Tibial artery (tissue), 4 donors: ENCODE data around the gene ADAMTS7.
"Not testable (repeated sequence)": the region's sequence is repeated elsewhere in the genome, so short reads cannot be mapped to it uniquely, and the experiment has no call there.

Experiments
- DNase-seq, 2 donors: peaks; one replicate each; pipeline ENCODE4 v3.0.0-alpha.2; 2019
- H3K27ac ChIP-seq, 2 donors: fragments of 200-600 bp; sonication (generic) in 1 of 2; 1 replicate in 1 of 2; 2 replicates in 1 of 2; pipeline ENCODE4 v1.5.1; 2018 to 2019; ENCODE audit warnings: mild to moderate bottlenecking in 1 of 2
- H3K27me3 ChIP-seq, 2 donors: fragments of 200-600 bp; sonication (generic) in 1 of 2; one replicate each; pipeline versions ENCODE4 v1.5.1 to v1.6.0; 2016 to 2019
- H3K36me3 ChIP-seq, 3 donors: fragments of 200-600 bp; sonication (generic) in 2 of 3; one replicate each; pipeline ENCODE4 v1.5.1; 2016 to 2019; ENCODE audit warnings: mild to moderate bottlenecking in 2 of 3
- H3K4me1 ChIP-seq, 4 donors: fragments of 200-600 bp; sonication (generic) in 2 of 4; 1 replicate in 3 of 4; 2 replicates in 1 of 4; pipeline ENCODE4 v1.5.1; 2016 to 2019
- H3K4me3 ChIP-seq, 2 donors: fragments of 200-600 bp; sonication (generic) in 1 of 2; 1 replicate in 1 of 2; 2 replicates in 1 of 2; pipeline ENCODE4 v1.5.1; 2018 to 2019; ENCODE audit warnings: mild to moderate bottlenecking in 2 of 2
- H3K9me3 ChIP-seq, 3 donors: fragments of 200-600 bp; sonication (generic) in 1 of 3; one replicate each; pipeline ENCODE4 v1.5.1; 2016 to 2019
- CTCF ChIP-seq, 2 experiments: fragments of 200-600 bp in 1 of 2; fragments of 450-650 bp in 1 of 2; IDR thresholded peaks; one replicate each; pipeline ENCODE4 v1.5.1; 2017 to 2019; ENCODE audit warnings: antibody characterized with exemption in 2 of 2, mild to moderate bottlenecking in 1 of 2, moderate library complexity in 1 of 2
- intact Hi-C: fragments of 100-400 bp; cut with DNase I; formaldehyde crosslinking; loops from one replicate; pipeline ENCODE4 v1.15.0; 2023; ENCODE audit warnings: low total_unique reads

ADAMTS7 gene

GRCh38 chr15:78841376-78841706, 30.1 kb upstream of the ADAMTS7 start:
- no peaks in the 10 kb centered on the region for H3K9me3 ChIP-seq
- H3K4me3 ChIP-seq = no peak overlapping the region
- no peaks in the 10 kb centered on the region for H3K27me3 ChIP-seq
- peak overlapping the region; percentile 52 to 57 for H3K27ac ChIP-seq
- peaks cover 0 to 37% (median 16%) of the 10 kb centered on the region in 4 donors for H3K4me1 ChIP-seq
- no peaks in the 10 kb centered on the region for H3K36me3 ChIP-seq
- TF ChIP-seq CTCF (IDR thresholded peaks at IDR 0.05) = no peak
- no peak for DNase-seq
- intact Hi-C loops = no loop called here

GRCh38 chr15:78840661-78841375, 29.6 kb upstream of the ADAMTS7 start:
- no peaks in the 10 kb centered on the region for H3K36me3 ChIP-seq
- DNase-seq = peak; percentile 46 to 76
- no peaks in the 10 kb centered on the region for H3K9me3 ChIP-seq
- no peak for TF ChIP-seq CTCF (IDR thresholded peaks at IDR 0.05)
- no peaks in the 10 kb centered on the region for H3K27me3 ChIP-seq
- H3K4me1 ChIP-seq = peaks cover 0 to 37% (median 16%) of the 10 kb centered on the region in 4 donors
- intact Hi-C loops = no loop called here
- peak overlapping the region; percentile 52 to 57 for H3K27ac ChIP-seq
- no peak overlapping the region for H3K4me3 ChIP-seq

GRCh38 chr15:78839151-78839550, 27.9 kb upstream of the ADAMTS7 start:
- intact Hi-C loops = not testable (repeated sequence)

GRCh38 chr15:78838489-78838888, 27.2 kb upstream of the ADAMTS7 start:
- Histone ChIP-seq H3K9me3 (no peaks in the 10 kb centered on the region), H3K4me3 (no peak overlapping the region)

More at GRCh38 chr15:78839151-78839550, 27.9 kb upstream of the ADAMTS7 start:
- not testable (repeated sequence) for H3K36me3 ChIP-seq, H3K27me3 ChIP-seq, DNase-seq, H3K27ac ChIP-seq, H3K9me3 ChIP-seq, H3K4me3 ChIP-seq
- H3K4me1 ChIP-seq = peaks cover 0 to 37% (median 16%) of the 10 kb centered on the region in 4 donors

GRCh38 chr15:78837543-78837942, 26.3 kb upstream of the ADAMTS7 start:
- peaks cover 0 to 37% (median 16%) of the 10 kb centered on the region in 4 donors for H3K4me1 ChIP-seq
- no peak for TF ChIP-seq CTCF (IDR thresholded peaks at IDR 0.05)
- intact Hi-C loops = no loop called here
- no peak overlapping the region for H3K4me3 ChIP-seq
- H3K9me3 ChIP-seq = no peaks in the 10 kb centered on the region
- H3K27ac ChIP-seq = no peak overlapping the region
- no peak for DNase-seq
- H3K36me3 ChIP-seq = no peaks in the 10 kb centered on the region
- no peaks in the 10 kb centered on the region for H3K27me3 ChIP-seq

More at GRCh38 chr15:78838489-78838888, 27.2 kb upstream of the ADAMTS7 start:
- H3K27ac ChIP-seq = no peak overlapping the region
- no peaks in the 10 kb centered on the region for H3K36me3 ChIP-seq
- no peak for TF ChIP-seq CTCF (IDR thresholded peaks at IDR 0.05)
- peaks cover 0 to 37% (median 16%) of the 10 kb centered on the region in 4 donors for H3K4me1 ChIP-seq
- peak; percentile 57 to 76 for DNase-seq
- intact Hi-C loops = no loop called here
- no peaks in the 10 kb centered on the region for H3K27me3 ChIP-seq

- Histone ChIP-seq H3K4me1 (peaks cover 0 to 37% (median 16%) of the 10 kb centered on the region in 4 donors), H3K27me3 (no peaks in the 10 kb centered on the region), H3K27ac (no peak overlapping the region), H3K36me3 (no peaks in the 10 kb centered on the region), H3K9me3 (no peaks in the 10 kb centered on the region), H3K4me3 (no peak overlapping the region)
- TF ChIP-seq CTCF (IDR thresholded peaks at IDR 0.05) = no peak
- DNase-seq = no peak
- intact Hi-C loops = no loop called here
Observed at GRCh38 chr15:78837131-78837530, 25.9 kb upstream of the ADAMTS7 start.
